GM21367 (cell line): ENCODE data around the gene MYO10.
"Not testable (repeated sequence)": the region's sequence is repeated elsewhere in the genome, so short reads cannot be mapped to it uniquely, and the experiment has no call there.

Experiments
- ATAC-seq: cut with Tn5 transposase; IDR thresholded peaks from one replicate; pipeline ENCODE4 v1.9.1; 2021; ENCODE audit not compliant: unreplicated experiment

MYO10 gene

GRCh38 chr5:16936150-16936988 lies at the start of gene MYO10:
Gene MYO10, minus strand, starts transcription at chr5:16936288. Its CDS starts 480 bp downstream, at chr5:16935808.
- ATAC-seq, result peak; percentile 67

GRCh38 chr5:16985304-16985703 lies 49.2 kb upstream of the MYO10 start:
- not testable (repeated sequence) for ATAC-seq

GRCh38 chr5:16983972-16984371 lies 47.9 kb upstream of the MYO10 start:
- ATAC-seq, result no peak

- no peak for ATAC-seq
These were observed 47.0 kb upstream of the MYO10 start for GRCh38 chr5:16983022-16983639.

- ATAC-seq, result no peak
These were observed 45.6 kb upstream of the MYO10 start for GRCh38 chr5:16981700-16982099.

GRCh38 chr5:16980983-16981382 lies 44.9 kb upstream of the MYO10 start:
- ATAC-seq, result no peak

- no peak for ATAC-seq
These were observed 42.2 kb upstream of the MYO10 start for GRCh38 chr5:16978296-16978695.

GRCh38 chr5:16976625-16977008 lies 40.5 kb upstream of the MYO10 start:
- peak; percentile 81 for ATAC-seq

GRCh38 chr5:16975950-16976624 lies 40.0 kb upstream of the MYO10 start:
- ATAC-seq, result peak; percentile 87

- ATAC-seq, result no peak
These were observed 38.9 kb upstream of the MYO10 start for GRCh38 chr5:16974981-16975380.

GRCh38 chr5:16970826-16971225 lies 34.7 kb upstream of the MYO10 start:
- ATAC-seq, result no peak

GRCh38 chr5:16970260-16970659 lies 34.2 kb upstream of the MYO10 start:
- no peak for ATAC-seq

GRCh38 chr5:16965581-16965980 lies 29.5 kb upstream of the MYO10 start:
- no peak for ATAC-seq

- ATAC-seq, result no peak
These were observed 27.7 kb upstream of the MYO10 start for GRCh38 chr5:16963821-16964220.

- ATAC-seq, result no peak
These were observed 25.0 kb upstream of the MYO10 start for GRCh38 chr5:16961131-16961530.

- ATAC-seq, result no peak
These were observed 21.5 kb upstream of the MYO10 start for GRCh38 chr5:16957304-16958196.

GRCh38 chr5:16953729-16954128 lies 17.6 kb upstream of the MYO10 start:
- no peak for ATAC-seq

- ATAC-seq, result no peak
These were observed 17.0 kb upstream of the MYO10 start for GRCh38 chr5:16952968-16953671.

GRCh38 chr5:16946725-16947124 lies 10.6 kb upstream of the MYO10 start:
- ATAC-seq, result no peak

- no peak for ATAC-seq
These were observed 8.9 kb upstream of the MYO10 start for GRCh38 chr5:16944816-16945562.
